Gastrocnemius medialis (tissue), 4 donors: ENCODE results near the gene EFEMP1.

ENCODE experiments used
- POLR2A ChIP-seq, 2 donors: fragments of 450-650 bp; IDR thresholded peaks; one replicate each; pipeline ENCODE4 v1.6.1; 2017; ENCODE audit warnings: antibody characterized with exemption in 2 of 2, mild to moderate bottlenecking in 2 of 2, moderate library complexity in 2 of 2
- TF ChIP-seq, protein P1 (sequence below), 5 experiments: fragments of 450-650 bp in 3 of 5; fragments of 200-600 bp in 2 of 5; sonication (generic) in 2 of 5; IDR thresholded peaks in 4 of 5; conservative IDR thresholded peaks in 1 of 5; 1 replicate in 4 of 5; 2 replicates in 1 of 5; pipeline ENCODE4 v1.5.1; 2016 to 2019; ENCODE audit warnings: antibody characterized with exemption in 5 of 5, mild to moderate bottlenecking in 3 of 5, moderate library complexity in 3 of 5

DNA sequence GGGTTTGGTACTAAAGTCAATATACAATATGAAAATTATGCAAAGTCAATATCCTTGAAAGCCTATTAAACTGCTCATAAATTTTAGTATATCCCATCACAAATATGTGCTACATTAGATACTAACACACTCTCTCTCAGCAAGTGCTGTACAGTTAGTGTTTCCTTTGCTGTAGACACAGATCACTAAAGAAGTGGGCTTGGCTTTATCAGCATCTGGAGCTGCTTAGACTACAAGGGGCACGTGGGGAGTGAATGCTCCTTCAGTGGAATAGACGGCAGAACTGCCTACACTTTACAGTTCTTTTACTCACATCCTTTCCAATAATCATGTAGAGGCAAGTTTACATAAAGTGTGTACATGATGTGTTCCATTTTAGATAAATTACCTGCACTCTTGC, 26.0 kb upstream of the EFEMP1 start:
- TF ChIP-seq, protein P1, sequence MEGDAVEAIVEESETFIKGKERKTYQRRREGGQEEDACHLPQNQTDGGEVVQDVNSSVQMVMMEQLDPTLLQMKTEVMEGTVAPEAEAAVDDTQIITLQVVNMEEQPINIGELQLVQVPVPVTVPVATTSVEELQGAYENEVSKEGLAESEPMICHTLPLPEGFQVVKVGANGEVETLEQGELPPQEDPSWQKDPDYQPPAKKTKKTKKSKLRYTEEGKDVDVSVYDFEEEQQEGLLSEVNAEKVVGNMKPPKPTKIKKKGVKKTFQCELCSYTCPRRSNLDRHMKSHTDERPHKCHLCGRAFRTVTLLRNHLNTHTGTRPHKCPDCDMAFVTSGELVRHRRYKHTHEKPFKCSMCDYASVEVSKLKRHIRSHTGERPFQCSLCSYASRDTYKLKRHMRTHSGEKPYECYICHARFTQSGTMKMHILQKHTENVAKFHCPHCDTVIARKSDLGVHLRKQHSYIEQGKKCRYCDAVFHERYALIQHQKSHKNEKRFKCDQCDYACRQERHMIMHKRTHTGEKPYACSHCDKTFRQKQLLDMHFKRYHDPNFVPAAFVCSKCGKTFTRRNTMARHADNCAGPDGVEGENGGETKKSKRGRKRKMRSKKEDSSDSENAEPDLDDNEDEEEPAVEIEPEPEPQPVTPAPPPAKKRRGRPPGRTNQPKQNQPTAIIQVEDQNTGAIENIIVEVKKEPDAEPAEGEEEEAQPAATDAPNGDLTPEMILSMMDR (IDR thresholded peaks at IDR 0.05 in 4 of 5, conservative IDR thresholded peaks at IDR 0.05 in 1 of 5), result no peak
- no peak for TF ChIP-seq POLR2A (IDR thresholded peaks at IDR 0.05)
